Activated T-helper 9 cell treated with anti-CD3 and anti-CD28 coated beads, Interleukin-2, amount 50 U/mL, for 16 hours (primary cell): ENCODE data around the gene OST4.
"Not testable (repeated sequence)": the region's sequence is repeated elsewhere in the genome, so short reads cannot be mapped to it uniquely, and the experiment has no call there.

Source experiments
- DNase-seq: peaks from one replicate; pipeline ENCODE4 v3.0.0-alpha.2; 2020; ENCODE audit warnings: low read depth

Gene OST4

GRCh38 chr2:27079233-27080139, 8.0 kb upstream of the OST4 start:
- no peak for DNase-seq

GRCh38 chr2:27078267-27079194, 7.1 kb upstream of the OST4 start, which contains the start of gene EMILIN1:
Gene EMILIN1 (plus strand): TSS chr2:27078615. CDS start chr2:27079066, 451 bp downstream.
- no peak for DNase-seq

DNA sequence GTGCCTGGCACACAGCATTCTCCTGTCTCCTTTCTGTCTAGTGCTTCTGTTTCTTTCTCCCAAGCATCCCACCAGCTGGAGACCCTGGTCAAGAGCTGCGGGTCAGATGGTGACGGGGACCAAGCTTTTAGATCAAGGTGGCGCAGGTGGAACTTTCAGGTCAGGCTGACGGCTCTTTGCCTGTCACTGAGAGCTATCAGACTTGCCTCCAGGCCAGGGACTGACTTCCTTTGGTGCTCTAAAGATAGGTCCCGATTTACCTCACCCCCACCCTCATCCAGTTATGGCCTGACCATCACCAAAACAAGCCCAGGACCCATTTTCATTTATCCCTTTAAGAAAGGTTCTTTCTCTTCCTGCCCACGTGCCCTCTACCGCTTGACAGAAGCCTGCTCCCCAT, 5.8 kb upstream of the OST4 start:
- DNase-seq = no peak

- DNase-seq = no peak
Observed at GRCh38 chr2:27076323-27076722, 4.9 kb upstream of the OST4 start.

- DNase-seq = not testable (repeated sequence)
Observed at GRCh38 chr2:27075566-27075871, 4.1 kb upstream of the OST4 start.

GRCh38 chr2:27074738-27075565, 3.5 kb upstream of the OST4 start:
- DNase-seq = peak; percentile 21

GRCh38 chr2:27073782-27074181, 2.3 kb upstream of the OST4 start:
- DNase-seq = no peak

- no peak for DNase-seq
Observed at GRCh38 chr2:27072920-27073319, 1.5 kb upstream of the OST4 start.

DNA sequence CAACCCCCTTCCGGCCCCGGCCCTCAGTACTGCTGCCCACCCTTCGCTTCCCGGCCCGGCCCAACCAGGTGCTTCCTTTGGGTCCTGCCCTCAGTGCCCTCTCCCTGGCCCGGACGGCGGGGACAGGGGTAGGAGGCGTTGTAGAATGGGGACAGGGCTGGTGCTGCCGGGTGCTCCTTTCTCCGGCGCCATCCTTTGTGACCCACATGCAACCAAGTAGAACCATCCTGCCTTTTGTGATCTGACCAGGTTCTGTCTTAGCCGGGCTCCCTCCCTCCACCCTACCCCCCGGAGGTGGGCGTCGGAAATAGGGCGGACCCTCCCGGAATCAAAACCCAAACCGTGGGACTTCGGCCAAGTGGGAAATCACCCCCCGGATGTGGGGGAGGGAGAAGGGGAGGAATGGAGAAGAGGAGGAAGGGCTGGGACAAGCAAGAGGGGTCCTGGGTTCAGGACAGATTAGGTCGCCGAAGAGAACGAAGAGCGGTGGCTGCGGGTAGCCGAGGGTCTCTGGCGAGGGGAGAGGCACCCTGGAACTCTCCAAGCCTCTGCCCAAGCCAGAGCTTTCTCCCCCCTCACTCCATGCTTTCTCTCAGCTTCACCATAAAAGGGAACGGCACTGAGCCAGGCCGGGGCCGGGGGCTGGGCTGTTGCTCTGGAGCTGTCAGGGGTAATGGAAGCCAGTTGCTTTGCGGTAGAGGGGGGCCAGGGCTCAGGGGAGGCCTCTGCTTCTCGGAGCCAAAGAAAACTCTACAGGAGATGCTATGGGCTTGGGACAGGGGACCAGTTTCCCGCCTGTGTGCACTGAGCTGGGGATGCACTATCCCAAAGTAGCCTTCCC, 756 bp upstream of the OST4 start:
- peak; percentile 23 for DNase-seq

DNA sequence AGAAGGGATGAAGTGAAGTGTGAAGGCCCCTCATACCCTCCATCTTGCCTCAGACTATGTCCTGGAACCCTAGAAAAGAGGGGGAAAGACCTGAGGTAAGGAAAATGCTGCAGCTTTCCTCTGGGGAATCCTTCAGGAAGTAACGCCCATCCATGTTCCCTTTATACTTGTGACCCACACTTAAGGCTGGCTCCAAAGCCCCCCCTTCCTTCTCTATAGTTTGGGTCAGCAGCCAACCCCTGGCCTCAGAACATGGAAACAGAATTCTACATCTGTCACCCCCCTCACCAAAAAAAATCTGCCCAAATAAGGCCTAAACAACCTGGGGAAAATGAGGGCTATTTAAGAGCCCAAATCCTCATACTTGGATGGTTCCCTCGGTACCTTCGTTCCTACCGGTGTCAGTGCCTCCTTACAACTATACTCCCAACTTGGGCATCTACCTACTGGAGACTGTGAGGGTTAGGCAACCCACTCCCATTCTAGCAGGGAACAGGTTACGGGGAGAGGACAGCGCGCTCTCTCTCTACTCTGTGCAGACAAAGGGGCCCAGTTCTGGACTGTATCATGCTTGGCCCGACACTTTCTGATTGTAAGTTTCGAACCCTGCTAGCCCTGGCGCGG, 689 bp downstream of the OST4 start:
- no peak for DNase-seq

DNA sequence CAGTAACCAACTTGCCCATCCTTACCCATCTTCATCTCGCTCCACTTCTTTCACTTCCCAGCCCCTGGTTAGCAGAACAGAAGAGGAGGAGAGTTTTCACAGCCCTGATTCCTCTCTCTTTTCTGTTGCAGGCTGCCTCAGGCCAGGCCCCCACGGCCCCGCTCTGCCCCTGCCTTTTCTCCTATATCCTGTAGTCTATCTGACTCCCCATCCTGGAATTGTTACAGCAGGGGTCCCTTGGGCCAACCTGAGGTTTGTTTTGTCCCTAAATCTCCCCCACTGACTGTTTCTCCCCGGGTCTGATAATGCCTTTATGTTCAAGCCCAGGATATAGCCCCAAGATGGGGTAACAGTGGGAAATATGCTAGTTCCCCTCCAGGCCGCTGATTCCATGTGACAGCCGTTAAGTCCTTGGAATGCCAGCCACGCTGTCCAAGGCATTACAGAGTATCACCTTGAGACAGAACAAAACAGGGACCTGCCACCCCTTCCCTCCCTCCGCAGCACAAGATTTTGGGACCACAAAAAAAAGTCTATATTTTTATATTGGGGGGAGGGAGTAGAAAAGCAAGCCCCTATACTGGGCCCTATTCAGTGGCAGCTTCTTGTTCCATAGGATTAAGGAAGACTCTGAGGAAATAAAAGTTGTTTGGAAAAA, 1.4 kb downstream of the OST4 start:
- DNase-seq = no peak

GRCh38 chr2:27069436-27069835, 2.0 kb downstream of the OST4 start:
- no peak for DNase-seq

DNA sequence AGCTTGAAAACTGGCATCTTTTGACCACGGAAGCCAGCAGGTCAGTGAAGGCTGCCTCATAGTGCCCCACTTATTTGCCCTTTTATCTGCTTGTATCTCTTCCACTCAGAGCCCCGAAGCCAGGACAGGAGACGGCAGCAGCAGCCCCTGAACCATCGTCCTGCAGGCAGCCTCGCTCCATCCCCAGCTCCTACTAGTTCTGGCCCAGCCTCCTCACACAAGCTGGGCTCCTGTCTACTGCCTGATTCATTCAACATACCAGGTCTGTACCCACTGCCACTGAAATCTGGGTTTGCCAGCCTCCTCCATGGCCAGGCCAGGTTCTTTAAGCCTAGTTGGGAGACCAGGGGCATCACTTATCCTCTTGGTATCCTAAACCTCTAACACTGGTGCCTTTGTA, 4.1 kb downstream of the OST4 start:
- no peak for DNase-seq

- no peak for DNase-seq
Observed at GRCh38 chr2:27065128-27065527, 6.3 kb downstream of the OST4 start.

DNA sequence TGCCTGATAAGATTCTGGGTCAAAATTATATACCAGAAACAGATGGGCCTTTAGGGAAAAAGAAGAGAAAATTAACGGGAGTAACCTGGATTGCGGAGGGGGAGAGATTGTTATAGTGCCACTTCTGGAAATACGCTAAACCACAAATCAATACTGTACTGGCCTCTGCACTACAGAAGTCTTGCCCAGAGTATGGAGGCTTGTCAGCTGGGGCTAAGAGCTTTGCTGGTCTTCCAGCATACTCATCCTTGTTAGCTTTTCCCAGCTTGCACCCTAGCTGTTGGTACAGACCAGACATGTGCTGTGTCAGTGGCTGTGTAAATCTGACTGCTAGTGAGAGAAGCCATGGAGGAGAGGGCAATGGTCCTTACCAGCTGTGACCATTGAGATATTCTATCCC, 11.1 kb downstream of the OST4 start:
- DNase-seq = no peak

DNA sequence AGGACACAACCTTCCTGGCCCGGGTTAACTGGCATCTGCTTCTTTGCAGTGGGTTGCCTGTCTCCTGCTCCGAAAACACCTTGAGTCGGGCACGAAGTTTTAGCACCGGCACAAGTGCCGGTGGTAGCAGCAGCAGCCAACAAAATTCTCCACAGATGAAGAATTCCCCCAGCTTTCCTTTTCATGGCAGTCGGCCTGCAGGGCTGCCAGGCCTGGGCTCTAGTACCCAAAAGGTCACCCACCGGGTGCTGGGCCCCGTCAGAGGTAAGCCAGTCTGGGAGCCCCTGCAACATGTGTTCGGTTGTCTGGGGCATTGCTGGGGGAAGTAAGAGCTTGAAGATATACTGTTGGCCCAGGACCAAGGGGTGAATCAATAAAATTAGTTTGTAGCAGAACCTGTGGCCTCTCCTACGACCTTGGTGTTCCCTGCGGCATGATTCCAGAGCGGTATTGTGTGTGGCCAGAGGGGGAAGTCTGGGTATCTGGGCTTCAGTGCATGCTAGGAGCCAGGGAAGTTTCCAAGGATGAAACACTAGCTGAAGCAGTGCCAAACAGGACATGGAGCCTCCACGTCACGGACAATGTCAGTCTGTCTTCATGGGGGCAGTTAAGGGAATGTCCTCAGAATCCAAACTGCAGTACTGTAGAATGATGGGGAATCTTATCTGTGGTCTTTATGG, 12.2 kb downstream of the OST4 start:
- no peak for DNase-seq

- no peak for DNase-seq
Observed at GRCh38 chr2:27058210-27058609, 13.2 kb downstream of the OST4 start.

GRCh38 chr2:27057184-27057583, 14.3 kb downstream of the OST4 start:
- no peak for DNase-seq

DNA sequence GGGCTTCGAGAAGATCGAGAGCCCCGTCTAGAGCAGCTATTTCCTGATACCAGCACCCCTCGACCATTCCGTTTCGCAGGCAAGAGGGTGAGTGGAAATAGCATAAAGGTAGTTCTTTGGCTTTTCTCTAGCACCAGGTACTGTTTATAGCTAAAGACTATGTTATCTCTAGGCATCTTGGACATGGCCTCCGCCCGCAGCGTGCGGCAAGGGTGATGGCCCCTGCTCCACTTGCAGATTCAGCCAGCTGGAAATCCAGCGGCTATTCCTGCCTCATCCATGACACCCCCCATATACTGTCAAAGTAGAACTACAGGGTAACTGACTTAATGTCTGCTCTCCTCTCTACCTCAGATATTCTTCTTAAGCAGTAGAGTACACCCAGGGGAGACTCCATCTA, 16.7 kb downstream of the OST4 start:
- DNase-seq = no peak

GRCh38 chr2:27053776-27054175, 17.7 kb downstream of the OST4 start:
- DNase-seq = no peak
